SU-DHL-6 (cell line): ENCODE data around the gene DOCK3.

ENCODE experiments used
- H2AFZ ChIP-seq: fragments of 200-600 bp; sonication (generic); 2 replicates; pipeline ENCODE4 v1.6.1; 2014; ENCODE audit warnings: low read depth, mild to moderate bottlenecking, moderate library complexity, mixed read lengths, antibody characterized with exemption, low read length; ENCODE audit not compliant: severe bottlenecking
- H3F3A ChIP-seq: fragments of 200-600 bp; shearing (Covaris generic); 2 replicates; pipeline ENCODE4 v1.6.0; 2016; ENCODE audit warnings: antibody characterized with exemption, mild to moderate bottlenecking; ENCODE audit not compliant: insufficient read depth
- H3K27ac ChIP-seq: fragments of 200-600 bp; sonication (generic); 2 replicates; pipeline ENCODE4 v1.5.1; 2016; ENCODE audit warnings: low read depth, mild to moderate bottlenecking, low read length, moderate library complexity, mixed read lengths
- H3K27me3 ChIP-seq: fragments of 200-600 bp; sonication (generic), shearing (Covaris generic); 2 replicates; pipeline ENCODE4 v1.6.0; 2014; ENCODE audit warnings: mild to moderate bottlenecking, low read length
- H3K36me3 ChIP-seq: fragments of 200-600 bp; sonication (generic); 2 replicates; pipeline ENCODE4 v1.6.1; 2014; ENCODE audit warnings: mild to moderate bottlenecking, low read length, mixed read lengths
- H3K4me2 ChIP-seq: fragments of 300-600, 200-600 bp; shearing (Covaris generic), sonication (generic); 2 replicates; pipeline ENCODE4 v1.6.0; 2014; ENCODE audit warnings: low read length, low read depth, mild to moderate bottlenecking; ENCODE audit not compliant: poor library complexity, severe bottlenecking
- H3K4me3 ChIP-seq: fragments of 200-600 bp; sonication (generic); 2 replicates; pipeline ENCODE4 v1.5.1; 2014; ENCODE audit warnings: antibody characterized with exemption, low read length, mild to moderate bottlenecking, mixed read lengths; ENCODE audit not compliant: insufficient read depth, poor library complexity, severe bottlenecking
- H3K79me2 ChIP-seq: fragments of 200-600 bp; sonication (generic); 2 replicates; pipeline ENCODE4 v1.6.1; 2014; ENCODE audit warnings: mild to moderate bottlenecking, low read length, moderate library complexity; ENCODE audit not compliant: insufficient read depth
- H3K9ac ChIP-seq: fragments of 200-600 bp; sonication (generic); 2 replicates; pipeline ENCODE4 v1.7.0; 2014; ENCODE audit warnings: mild to moderate bottlenecking, low read length
- H3K9me2 ChIP-seq: fragments of 200-600 bp; sonication (generic); replicated peaks from 2 replicates; pipeline ENCODE4 v1.6.1; 2014; ENCODE audit warnings: low read length; ENCODE audit not compliant: insufficient read depth
- H3K9me3 ChIP-seq: fragments of 200-600 bp; sonication (generic); 2 replicates; pipeline ENCODE4 v1.6.1; 2014; ENCODE audit warnings: low read length, mixed read lengths; ENCODE audit not compliant: insufficient read depth
- H4K20me1 ChIP-seq: fragments of 200-600 bp; sonication (generic); 2 replicates; pipeline ENCODE4 v1.6.1; 2014; ENCODE audit warnings: low read depth, mild to moderate bottlenecking, antibody characterized with exemption, low read length, moderate library complexity, mixed read lengths
- EZH2phosphoT487 ChIP-seq: fragments of 200-600 bp; sonication (generic), shearing (Covaris generic); conservative IDR thresholded peaks from 2 replicates; pipeline ENCODE4 v1.6.1; 2018; ENCODE audit warnings: mild to moderate bottlenecking, antibody characterized with exemption, low read length, moderate library complexity, mixed read lengths
- TF ChIP-seq, protein P1 (sequence below): fragments of 200-600 bp; sonication (generic); IDR thresholded peaks from one replicate; pipeline ENCODE4 v1.5.1; 2017; ENCODE audit warnings: antibody characterized with exemption, mild to moderate bottlenecking, low read length, moderate library complexity; ENCODE audit not compliant: insufficient read depth, poor library complexity, severe bottlenecking

Gene DOCK3

GRCh38 chr3:51408813-51409212, 734.1 kb downstream of the DOCK3 start:
- H3F3A ChIP-seq = no peaks in the 10 kb centered on the region
- no peaks in the 10 kb centered on the region for H3K9me2 ChIP-seq
- H3K9me3 ChIP-seq = no peaks in the 10 kb centered on the region
- no peaks in the 10 kb centered on the region for H4K20me1 ChIP-seq
- TF ChIP-seq, protein P1, sequence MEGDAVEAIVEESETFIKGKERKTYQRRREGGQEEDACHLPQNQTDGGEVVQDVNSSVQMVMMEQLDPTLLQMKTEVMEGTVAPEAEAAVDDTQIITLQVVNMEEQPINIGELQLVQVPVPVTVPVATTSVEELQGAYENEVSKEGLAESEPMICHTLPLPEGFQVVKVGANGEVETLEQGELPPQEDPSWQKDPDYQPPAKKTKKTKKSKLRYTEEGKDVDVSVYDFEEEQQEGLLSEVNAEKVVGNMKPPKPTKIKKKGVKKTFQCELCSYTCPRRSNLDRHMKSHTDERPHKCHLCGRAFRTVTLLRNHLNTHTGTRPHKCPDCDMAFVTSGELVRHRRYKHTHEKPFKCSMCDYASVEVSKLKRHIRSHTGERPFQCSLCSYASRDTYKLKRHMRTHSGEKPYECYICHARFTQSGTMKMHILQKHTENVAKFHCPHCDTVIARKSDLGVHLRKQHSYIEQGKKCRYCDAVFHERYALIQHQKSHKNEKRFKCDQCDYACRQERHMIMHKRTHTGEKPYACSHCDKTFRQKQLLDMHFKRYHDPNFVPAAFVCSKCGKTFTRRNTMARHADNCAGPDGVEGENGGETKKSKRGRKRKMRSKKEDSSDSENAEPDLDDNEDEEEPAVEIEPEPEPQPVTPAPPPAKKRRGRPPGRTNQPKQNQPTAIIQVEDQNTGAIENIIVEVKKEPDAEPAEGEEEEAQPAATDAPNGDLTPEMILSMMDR = no peak
- TF ChIP-seq EZH2phosphoT487 = no peak
- H3K27me3 ChIP-seq = no peaks in the 10 kb centered on the region
- H3K79me2 ChIP-seq = peaks cover 23% of the 10 kb centered on the region
- H3K9ac ChIP-seq = no peak overlapping the region
- no peak overlapping the region for H3K4me3 ChIP-seq
- H3K4me2 ChIP-seq = no peak overlapping the region
- H3K27ac ChIP-seq = no peak overlapping the region
- peaks cover 27% of the 10 kb centered on the region for H3K36me3 ChIP-seq
- H2AFZ ChIP-seq = no peak overlapping the region

DNA sequence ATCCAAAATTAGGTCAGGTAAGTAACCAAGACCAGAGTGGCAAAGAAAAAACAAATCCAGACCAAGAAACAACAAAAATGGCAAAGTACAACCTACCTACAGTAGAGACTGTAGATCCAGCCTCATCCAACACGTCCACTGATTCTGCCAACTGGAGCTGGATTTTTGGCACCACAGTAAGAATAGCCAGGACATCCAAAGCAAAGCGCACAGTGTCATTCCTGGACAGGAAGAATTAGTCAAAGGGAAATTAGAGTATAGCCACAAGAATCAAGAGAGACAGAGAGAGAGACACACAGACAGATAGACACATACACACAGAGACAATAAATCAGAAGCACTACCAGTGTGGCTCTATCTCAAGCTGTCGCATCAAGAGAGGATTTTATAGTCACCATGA, 747.5 kb downstream of the DOCK3 start:
- TF ChIP-seq, protein P1 = no peak
- TF ChIP-seq EZH2phosphoT487 = no peak
- Histone ChIP-seq H3F3A (no peaks in the 10 kb centered on the region), H3K27me3 (no peaks in the 10 kb centered on the region), H2AFZ (no peak overlapping the region), H4K20me1 (no peaks in the 10 kb centered on the region), H3K9ac (no peak overlapping the region), H3K36me3 (peaks cover 33% of the 10 kb centered on the region), H3K4me2 (no peak overlapping the region), H3K27ac (no peak overlapping the region), H3K9me2 (no peaks in the 10 kb centered on the region), H3K4me3 (no peak overlapping the region), H3K79me2 (no peaks in the 10 kb centered on the region), H3K9me3 (no peaks in the 10 kb centered on the region)

DNA sequence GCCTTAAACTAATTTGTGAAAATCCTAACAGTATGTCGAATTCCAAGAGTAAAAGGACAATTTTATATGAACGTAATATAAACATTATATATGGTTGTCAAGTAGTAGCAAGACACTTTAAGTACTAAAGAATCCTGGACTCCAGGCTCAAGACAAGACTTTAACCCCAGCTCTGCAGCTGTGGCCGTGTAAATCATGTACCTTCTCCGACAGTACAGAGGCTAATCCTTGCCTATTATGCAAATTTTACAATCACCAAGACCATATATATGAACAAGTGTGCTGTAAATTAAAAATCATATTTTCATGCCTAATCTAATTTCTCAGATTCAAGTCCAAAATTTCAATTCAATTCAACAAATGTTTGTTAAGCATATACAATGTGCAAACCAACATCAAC, 752.2 kb downstream of the DOCK3 start:
- TF ChIP-seq, protein P1 = no peak
- TF ChIP-seq EZH2phosphoT487 = no peak
- Histone ChIP-seq H3K4me2 (no peak overlapping the region), H3K27ac (no peak overlapping the region), H3K36me3 (peaks cover 50% of the 10 kb centered on the region), H3F3A (no peaks in the 10 kb centered on the region), H3K9me3 (no peaks in the 10 kb centered on the region), H3K27me3 (no peaks in the 10 kb centered on the region), H4K20me1 (no peaks in the 10 kb centered on the region), H3K79me2 (no peaks in the 10 kb centered on the region), H3K9ac (no peak overlapping the region), H3K4me3 (no peak overlapping the region), H2AFZ (no peak overlapping the region), H3K9me2 (no peaks in the 10 kb centered on the region)
